BE2C (cell line): ENCODE data around the gene PTPRM.

Experiments used
- DNase-seq: peaks from one replicate; pipeline ENCODE4 v3.0.0-alpha.2; 2020
- H3K27me3 ChIP-seq: fragments of 250-450 bp; sonication (Bioruptor Pico); 2 replicates; pipeline ENCODE4 v1.5.1; 2020; ENCODE audit warnings: mild to moderate bottlenecking
- H3K36me3 ChIP-seq: fragments of 250-450 bp; sonication (Bioruptor Pico); 2 replicates; pipeline ENCODE4 v1.5.1; 2020; ENCODE audit warnings: mild to moderate bottlenecking
- H3K4me1 ChIP-seq: fragments of 250-450 bp; sonication (Bioruptor Pico); 2 replicates; pipeline ENCODE4 v1.5.1; 2020
- H3K4me3 ChIP-seq: 2 replicates; pipeline ENCODE4 v1.5.1; 2011; ENCODE audit warnings: low read depth, low read length
- H3K9me3 ChIP-seq: fragments of 250-450 bp; sonication (Bioruptor Pico); 2 replicates; pipeline ENCODE4 v1.5.1; 2020
- CTCF ChIP-seq: IDR thresholded peaks from 2 replicates; pipeline ENCODE4 v1.5.1; 2012; ENCODE audit warnings: mild to moderate bottlenecking, low read depth, low read length

Gene PTPRM

GRCh38 chr18:8283891-8284585, 716.9 kb downstream of the PTPRM start:
- Histone ChIP-seq H3K9me3 (no peaks in the 10 kb centered on the region), H3K27me3 (no peaks in the 10 kb centered on the region), H3K4me3 (no peak overlapping the region), H3K4me1 (no peaks in the 10 kb centered on the region), H3K36me3 (no peaks in the 10 kb centered on the region)
- TF ChIP-seq CTCF, result no peak
- DNase-seq, result no peak

- TF ChIP-seq CTCF, result no peak
- no peak for DNase-seq
- H3K36me3 ChIP-seq, result no peaks in the 10 kb centered on the region
- no peak overlapping the region for H3K4me3 ChIP-seq
- no peaks in the 10 kb centered on the region for H3K9me3 ChIP-seq
- no peaks in the 10 kb centered on the region for H3K4me1 ChIP-seq
- no peaks in the 10 kb centered on the region for H3K27me3 ChIP-seq
Observed at GRCh38 chr18:8286303-8286702, 719.2 kb downstream of the PTPRM start.

GRCh38 chr18:8287196-8287885, 720.2 kb downstream of the PTPRM start:
- Histone ChIP-seq H3K36me3 (no peaks in the 10 kb centered on the region), H3K4me3 (no peak overlapping the region), H3K27me3 (no peaks in the 10 kb centered on the region), H3K4me1 (no peaks in the 10 kb centered on the region), H3K9me3 (no peaks in the 10 kb centered on the region)
- TF ChIP-seq CTCF, result no peak
- DNase-seq, result no peak

DNA sequence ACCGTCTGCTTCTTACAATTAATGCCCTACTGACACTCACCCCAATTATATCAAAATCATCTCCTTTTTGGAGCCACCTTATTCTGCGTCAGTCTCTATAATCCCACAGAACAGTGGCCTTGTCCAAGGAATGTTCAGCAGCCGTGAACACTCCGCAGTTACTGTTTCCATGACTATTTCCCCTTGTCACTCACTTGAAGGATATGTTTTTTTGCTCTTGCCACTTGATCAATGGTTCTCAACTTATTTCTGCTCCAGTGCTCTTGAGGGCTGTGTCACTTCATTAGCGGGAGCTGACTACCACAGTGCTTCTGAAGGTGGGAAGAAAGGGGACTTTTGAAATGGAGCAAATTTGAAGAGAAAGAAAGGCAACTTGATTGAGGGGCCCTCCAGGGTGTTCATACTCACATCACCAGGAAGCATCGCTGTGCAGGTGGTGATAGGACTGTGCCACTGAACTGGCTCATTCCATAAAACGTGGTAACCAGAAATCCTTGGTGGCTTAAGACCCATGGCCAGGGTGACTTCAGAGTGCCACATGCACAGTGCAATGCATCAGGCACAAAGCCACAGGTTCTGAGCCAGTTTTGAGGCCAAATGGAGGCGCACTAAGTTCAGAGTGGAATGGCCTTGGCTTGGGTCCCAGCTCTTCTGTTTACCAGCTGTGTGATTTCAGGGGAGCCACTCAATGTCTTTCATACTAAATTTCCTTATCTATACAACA, 721.5 kb downstream of the PTPRM start:
- TF ChIP-seq CTCF, result no peak
- H3K27me3 ChIP-seq, result no peaks in the 10 kb centered on the region
- no peaks in the 10 kb centered on the region for H3K36me3 ChIP-seq
- no peaks in the 10 kb centered on the region for H3K9me3 ChIP-seq
- H3K4me1 ChIP-seq, result no peaks in the 10 kb centered on the region
- no peak overlapping the region for H3K4me3 ChIP-seq
- DNase-seq, result no peak

DNA sequence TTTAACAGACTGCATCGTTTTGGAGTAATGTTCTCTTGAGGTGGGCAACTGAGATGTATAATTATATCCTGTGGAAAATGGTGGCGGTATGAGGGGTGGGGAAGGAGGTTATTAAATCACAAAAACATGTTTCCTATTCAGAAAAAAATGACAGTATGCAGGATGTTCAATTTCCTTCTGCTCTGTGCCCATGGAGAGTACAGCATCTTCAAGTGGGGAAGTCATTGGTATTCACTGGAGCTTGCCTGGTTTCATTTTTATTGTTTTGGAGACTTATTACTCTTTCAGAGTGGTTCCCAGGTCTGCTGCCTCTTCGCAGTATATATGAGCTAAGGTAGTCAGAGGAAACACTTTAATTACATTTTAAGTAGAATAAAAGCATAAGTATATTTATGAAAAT, 723.3 kb downstream of the PTPRM start:
- no peak overlapping the region for H3K4me3 ChIP-seq
- DNase-seq, result no peak
- no peaks in the 10 kb centered on the region for H3K9me3 ChIP-seq
- no peaks in the 10 kb centered on the region for H3K27me3 ChIP-seq
- no peaks in the 10 kb centered on the region for H3K4me1 ChIP-seq
- H3K36me3 ChIP-seq, result no peaks in the 10 kb centered on the region
- no peak for TF ChIP-seq CTCF

DNA sequence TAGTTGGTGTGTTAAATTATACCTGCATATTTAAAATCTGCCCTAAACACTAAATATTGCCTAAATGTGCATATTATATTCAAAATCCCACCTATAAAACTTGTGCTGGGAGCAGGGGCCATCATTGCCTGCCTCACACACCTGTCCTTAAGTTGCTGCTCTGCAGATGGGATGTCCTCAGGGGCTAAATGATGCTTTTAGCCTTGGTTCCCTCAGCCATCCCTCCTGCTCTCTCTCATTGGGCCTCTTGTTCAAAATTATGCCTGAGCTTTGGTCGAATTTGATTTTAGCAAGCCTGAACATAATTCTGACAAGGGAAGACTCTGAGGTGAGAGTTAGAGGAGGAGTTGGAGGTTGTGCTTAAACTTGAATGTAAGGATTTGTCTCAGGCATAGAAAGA, 723.8 kb downstream of the PTPRM start:
- no peaks in the 10 kb centered on the region for H3K36me3 ChIP-seq
- H3K4me1 ChIP-seq, result no peaks in the 10 kb centered on the region
- H3K9me3 ChIP-seq, result no peaks in the 10 kb centered on the region
- TF ChIP-seq CTCF, result no peak
- DNase-seq, result no peak
- H3K4me3 ChIP-seq, result no peak overlapping the region
- H3K27me3 ChIP-seq, result no peaks in the 10 kb centered on the region
